Renal pelvis (tissue), 4 donors: ENCODE data around the gene CMPK1. TPM values are rescaled to one million over a fixed set of nuclear protein-coding genes. Genes with fewer than 3 reads are reported as not detected.

Experiments used
- DNase-seq: peaks from one replicate; pipeline ENCODE4 v3.0.0-alpha.2; 2013
- polyA plus RNA-seq, 3 donors: library from polyadenylated mRNA; unstranded; fragments of 120-200 nt; gene quantifications; one replicate each; pipeline ENCODE4 v1.2.1, GENCODE V29; 2013; ENCODE audit not compliant: insufficient read length in 3 of 3

Gene CMPK1
- polyA plus RNA-seq, 3 donors = 61.5 to 65.6 (median 62.9) TPM

DNA sequence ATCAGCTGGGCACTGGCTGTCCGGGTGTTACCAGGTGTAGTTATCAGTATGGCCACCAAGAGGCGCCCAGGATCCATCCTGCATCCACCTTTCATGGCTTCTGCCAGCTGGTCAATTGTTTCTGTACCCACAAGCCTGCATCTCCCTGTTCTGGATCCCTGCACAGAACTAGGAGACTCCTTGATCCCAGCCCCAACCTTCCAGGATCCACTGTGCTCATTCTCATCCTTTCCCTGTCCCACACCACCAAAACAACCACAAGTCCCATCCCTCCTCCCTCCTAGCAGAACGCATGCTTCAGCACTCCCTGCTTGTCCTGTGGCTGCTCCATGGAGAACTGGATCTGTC lies 55.3 kb downstream of the CMPK1 start:
- peak; percentile 57 for DNase-seq

DNA sequence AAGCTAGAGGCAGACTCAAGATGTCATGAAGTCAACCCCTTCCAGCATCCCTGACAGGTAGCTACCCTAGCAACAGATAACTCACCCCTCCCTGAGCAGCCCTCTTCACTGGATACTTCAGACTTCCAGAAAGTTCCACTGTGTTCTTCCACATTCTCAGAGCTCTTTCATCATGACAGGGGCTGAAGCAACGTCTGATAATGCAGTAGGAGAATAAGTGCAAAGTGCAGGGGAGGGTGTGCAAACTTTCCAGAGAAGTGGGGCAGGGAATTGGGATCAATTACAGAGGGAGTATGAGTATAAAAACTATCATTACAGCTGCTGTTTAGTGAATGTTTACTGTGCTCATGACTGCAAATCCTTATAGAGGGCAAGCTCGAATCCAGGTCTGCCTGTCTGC lies 56.1 kb downstream of the CMPK1 start:
- DNase-seq = no peak

DNA sequence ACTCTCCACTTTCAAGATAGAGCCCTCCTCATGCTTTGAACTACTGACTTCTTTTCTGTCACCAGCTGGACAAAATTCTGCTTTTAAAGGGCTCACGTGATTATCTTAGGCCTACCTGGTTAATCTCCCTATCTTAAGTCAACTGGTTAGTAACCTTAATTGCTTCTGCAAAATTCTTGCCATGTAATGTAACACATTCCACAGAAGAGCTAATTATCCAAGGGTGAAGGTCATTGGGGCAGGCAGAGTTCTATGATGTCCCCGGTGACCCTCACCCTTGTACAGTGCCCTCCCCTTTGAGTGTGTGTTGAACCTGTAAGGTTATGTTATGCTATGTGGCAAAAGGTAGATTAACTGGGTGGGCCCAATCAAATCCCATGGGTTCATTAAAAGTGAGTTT lies 57.3 kb downstream of the CMPK1 start:
- DNase-seq = no peak

DNA sequence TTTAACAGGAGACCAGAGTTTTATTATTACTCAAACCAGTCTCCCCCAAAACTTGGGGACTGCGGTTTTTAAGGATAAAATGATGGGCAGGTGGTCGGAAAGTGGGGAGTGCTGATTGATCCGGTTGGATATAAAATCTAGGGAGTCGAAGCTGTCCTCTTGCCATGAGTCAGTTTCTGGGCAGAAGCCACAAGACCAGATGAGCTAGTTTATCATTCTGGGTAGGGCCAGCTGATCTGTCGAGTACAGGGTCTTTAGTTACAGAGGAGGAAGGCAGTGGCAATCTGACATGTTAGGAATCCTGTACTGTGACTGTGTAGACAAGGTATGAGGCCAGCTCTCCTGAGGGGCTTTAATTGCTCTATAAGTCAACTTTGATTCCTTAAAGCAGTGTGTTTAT lies 59.6 kb downstream of the CMPK1 start:
- no peak for DNase-seq

DNA sequence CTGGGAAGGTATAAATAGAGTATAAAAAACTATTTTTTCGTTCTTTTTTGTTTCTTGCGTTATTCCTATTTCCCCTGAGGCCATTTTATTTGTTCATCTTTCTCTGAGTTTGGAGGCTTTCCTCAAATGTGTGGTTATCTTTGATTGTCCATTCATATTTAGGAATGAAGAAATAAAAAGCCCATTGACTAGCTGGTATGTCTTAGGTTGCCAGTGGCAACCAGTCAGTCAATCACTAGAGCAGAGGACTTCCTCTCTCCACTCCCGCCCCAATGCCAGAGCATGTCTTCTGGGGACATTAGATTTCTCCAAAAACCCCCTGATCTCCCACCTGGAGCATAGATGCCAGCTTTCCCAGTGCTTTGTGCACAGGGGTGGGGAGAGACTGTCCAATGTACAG lies 61.8 kb downstream of the CMPK1 start:
- no peak for DNase-seq

DNA sequence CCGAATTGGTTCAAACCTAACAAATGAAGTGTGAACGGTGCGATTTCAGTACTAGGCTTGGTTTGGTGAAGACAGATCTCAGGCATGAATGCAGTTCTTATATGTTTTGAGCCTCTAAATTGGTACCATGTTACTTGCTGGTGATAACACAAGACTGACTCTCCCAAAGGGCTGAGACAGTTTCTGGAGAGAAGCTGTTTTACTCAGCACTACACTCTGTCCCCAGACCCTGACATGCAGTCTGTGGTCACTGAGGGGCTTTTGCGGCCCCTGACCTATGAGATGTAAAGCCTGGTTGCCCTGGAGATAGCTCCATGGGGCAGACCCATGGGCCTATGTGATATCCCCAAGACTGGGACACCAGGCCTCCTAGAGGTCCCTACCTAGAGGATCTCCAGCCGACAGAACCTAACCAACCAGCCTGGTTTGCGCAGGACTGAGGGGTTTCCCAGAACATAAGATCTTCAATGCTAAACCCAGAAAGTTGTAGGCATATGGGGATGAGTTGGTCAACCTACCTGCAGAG lies 63.1 kb downstream of the CMPK1 start:
- DNase-seq = no peak

DNA sequence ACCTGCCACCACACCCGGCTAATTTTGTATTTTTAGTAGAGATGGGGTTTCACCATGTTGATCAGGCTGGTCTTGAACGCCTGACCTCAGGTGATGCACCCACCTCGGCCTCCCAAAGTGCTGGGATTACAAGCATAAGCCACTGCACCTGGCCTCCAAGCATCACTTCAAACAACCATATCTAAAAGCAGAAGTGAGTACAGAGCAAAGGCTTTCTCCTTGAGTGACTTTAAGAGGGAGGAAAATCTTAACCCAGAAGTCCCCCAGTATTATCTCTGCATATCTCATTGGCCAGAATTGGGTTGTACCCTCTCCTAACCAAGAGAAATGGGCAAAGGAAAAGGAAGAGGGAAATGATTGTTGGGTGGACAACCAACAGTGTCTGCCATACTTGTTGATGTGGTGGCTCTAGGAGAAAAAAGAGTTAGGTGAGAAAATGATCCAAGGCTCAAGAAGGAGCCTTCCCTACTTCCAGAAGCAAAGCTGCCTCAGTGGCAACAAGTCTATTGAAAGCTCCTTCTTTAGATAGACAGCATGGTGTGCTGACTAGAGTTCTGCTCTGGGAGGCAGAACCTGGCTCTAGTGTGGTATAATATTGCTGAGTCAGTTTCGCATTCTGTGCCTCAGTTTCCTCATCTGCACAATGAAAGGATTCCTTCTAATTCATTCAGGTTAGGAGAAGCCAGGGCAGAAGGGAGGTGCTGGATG lies 65.7 kb downstream of the CMPK1 start:
- no peak for DNase-seq

DNA sequence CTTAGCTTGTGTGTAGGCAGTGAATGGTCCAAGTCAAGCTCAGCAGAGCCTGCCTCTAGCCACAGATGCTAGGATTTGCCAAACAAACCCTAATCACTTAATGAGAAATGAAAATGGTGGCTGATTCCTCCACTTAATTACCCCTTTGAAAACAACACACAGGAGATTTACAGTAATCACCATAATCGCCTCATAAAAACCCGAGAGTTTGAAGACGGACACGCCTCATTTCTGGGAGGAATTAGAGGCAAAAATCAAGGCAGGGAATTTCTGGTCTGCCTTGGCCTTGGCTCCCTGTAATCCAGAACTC lies 66.2 kb downstream of the CMPK1 start:
- no peak for DNase-seq

DNA sequence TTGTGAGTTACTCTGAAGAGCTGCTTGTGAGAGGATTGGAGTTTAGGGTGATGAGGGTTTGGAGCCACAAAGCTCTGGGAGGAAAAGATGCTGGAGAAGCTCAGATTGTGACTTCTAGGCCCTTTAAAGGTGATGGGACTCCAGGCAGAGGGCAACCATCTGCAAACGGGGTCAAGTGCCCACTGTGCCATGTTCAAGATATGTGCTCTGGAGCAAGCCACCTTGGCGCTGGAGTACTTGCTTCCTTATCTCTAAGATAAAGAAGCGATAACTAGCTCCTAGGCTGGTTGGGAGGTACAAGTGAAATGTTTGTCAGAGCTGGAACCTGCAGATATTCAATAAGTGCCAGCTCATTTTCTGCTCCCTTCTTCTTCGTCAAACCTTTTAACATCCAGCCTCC lies 68.2 kb downstream of the CMPK1 start:
- no peak for DNase-seq

DNA sequence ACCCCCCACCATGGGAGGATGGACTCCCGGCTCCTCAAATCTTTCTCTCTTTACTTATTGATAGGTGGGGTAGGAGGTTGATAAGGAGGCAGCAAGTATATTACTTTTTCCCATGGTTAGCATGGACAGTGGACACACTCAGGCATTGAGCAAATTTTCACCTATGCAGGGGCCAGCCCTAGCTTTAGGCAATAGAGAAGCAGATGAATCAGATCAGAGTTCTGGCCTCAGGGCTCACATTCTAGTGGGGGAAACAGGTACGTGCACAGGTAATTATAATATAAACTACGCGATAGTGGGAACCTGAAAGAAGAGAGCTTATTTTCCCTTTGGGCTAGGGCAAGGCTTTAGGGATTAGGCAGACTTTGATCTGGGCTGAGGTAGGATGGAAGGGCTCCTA lies 69.0 kb downstream of the CMPK1 start:
- no peak for DNase-seq

DNA sequence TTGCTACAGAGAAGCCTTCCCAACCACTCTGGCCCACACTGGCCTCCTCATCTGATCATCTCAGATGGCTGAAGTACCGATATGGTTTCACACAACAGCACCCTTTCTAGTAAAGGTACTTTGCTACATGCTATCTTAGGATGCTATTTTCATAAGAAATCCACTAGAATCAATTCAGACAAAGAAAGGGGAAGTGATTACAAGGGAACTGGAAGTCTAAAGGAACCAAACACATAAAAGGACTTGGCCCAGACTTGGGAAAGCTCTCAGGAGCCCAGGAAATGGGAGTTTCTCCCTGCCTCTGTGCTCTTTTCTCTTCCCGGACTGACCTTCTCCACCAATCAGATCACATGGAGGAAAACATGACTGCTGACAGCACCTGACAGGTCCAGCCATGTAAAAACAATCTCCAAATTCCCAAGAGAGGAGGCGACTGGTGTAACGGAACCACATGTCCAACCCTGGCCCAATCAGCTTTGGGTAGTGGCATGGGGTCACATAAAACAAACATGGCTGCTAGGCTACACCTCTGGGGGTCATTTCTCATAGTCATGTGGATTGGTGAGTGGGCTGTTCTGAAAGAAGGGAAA lies 69.8 kb downstream of the CMPK1 start:
- no peak for DNase-seq

DNA sequence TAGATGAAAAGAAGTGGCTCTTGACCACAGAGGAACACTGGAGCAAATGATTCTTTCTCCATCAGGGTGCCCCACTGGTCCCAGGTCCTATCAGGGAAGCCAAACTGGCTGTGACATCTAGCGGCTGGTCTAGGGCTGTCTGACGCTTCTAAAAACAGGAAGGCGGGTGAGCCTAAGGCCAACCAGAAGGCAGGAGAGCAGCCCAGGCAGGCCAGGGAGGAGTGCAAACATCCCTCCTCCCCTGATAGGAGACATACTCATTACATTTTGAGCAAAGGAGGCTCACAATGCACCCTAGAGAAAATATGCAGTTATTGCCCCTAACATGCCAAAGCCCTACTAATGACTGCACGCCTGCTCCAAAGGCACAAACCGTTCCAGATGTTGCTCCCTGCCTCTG lies 72.1 kb downstream of the CMPK1 start:
- DNase-seq = no peak

DNA sequence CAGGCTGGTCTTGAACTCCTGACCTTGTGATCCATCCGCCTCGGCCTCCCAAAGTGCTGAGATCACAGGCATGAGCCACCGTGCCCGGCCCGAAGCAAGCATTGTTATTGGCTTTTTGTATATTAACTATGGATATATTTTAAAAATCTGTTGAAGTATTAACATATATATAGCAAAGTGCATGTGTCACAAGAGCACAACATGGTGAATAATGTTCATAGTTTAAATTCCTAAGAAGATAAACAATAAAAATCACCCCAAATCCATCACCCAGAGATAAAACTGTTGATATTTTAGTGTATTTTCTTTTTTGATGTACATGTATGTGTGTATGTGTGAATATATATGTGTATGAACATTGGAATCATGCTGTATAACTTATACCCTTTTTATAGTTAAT lies 73.4 kb downstream of the CMPK1 start:
- no peak for DNase-seq

DNA sequence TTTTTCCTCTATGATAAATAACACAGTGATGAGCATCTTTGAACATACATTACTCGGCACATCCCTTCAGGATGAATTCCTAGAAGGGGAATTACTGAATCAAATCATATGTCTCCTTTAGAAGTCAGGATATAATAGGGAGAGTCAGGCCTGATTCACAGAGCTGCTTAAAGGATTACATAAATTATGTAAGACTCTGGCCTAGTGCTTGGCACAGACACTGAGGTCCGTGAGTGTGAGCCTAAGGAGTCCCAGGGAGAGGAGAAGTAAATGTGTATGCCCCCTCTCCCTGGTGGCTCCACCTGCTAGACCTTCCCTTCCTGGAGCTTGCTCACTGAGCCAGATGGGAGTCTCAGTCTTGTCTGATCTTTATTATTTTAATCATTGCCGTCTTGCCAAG lies 73.9 kb downstream of the CMPK1 start:
- DNase-seq = no peak

DNA sequence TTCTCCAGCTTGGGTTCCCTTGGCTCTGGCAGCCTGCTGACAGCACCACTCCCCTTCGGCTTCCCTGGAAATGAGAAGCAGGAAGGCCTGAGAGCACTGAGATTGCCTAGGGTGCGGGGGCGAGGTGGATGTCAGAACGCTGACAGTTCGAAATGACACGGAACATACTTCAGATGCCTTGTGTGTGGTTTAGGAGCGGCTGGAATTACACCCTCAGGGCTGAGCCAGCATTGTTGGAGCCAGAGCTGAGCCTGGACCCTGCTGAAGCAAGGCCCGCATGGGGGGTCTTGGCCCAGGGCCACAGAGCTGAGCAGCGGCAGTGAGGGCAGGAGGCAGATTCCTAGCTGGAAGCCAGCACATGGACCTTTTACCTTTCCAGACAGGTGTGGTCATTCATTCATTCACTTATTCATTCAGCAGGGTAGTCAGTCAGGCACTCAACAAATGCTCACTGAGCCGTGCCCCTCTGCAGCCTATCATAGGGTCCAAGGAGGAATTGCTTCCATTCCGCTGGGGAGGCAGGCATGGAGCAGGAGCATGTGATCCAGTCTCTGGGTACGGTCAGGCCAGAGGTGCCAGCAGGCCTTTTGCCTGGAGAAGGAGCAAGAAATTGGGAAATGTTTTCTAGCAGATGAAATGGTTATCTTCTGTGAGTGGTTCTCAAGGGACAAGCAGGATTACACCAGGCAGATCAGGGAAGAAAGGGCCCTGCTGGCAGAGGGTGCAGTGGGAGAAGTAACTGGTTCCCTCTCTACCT lies 75.9 kb downstream of the CMPK1 start:
- DNase-seq = no peak

DNA sequence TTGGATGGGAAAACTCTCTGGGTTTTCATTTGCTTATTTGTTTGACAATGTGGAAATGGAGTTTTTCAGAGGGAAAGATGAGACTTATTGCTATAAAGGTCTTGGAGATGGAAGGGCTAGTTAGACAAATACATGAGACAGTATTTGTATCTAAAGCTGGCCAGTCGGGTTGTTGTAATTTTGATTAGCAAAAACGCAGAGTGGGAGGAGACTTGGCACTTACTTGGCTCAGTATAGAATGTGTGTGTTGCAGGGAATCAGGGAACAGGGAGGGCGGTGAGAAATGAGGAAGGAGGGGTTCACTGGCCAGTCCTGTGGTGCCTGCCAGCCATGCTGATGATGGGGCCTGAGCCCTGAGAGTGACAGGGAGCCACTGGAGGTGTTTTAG lies 76.5 kb downstream of the CMPK1 start:
- DNase-seq = no peak

DNA sequence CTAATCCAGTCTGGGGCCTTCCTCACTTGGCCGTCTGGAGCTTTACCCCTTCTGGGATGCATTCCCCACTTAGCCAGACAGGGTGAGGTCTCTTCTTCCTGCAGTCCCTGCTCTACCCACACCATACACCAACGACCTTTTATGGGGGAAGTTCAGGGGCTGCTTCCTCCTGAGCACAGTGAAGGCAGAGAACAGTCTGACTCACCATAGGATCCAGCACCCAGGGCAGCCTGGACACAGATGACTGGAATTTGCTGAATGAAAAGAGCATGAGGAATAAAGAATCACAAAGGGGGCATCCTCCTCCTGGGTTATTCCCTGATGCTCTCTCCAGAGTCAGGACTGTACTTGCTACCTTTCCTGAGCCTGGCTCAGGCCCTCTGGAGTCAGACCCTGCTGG lies 77.8 kb downstream of the CMPK1 start:
- no peak for DNase-seq

DNA sequence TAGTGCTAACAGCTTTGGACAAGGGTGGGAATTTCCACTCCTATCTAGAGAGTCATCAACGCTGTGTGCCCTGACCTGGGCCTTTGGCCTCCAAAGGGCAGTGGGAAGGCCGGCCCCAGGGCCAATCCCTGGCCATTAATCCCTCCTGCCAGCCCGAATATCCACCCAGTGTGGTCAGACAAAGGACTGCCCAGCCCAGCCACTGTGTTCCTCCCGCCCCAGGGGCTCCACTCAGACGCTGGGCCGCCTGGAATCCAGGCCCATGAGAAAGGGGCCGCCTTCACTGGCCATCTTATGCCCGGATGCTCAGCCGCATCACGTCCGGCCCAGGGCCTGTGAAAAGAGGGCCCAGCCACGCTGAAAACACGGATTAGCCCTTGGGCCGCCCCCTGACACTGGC lies 78.8 kb downstream of the CMPK1 start:
- no peak for DNase-seq

DNA sequence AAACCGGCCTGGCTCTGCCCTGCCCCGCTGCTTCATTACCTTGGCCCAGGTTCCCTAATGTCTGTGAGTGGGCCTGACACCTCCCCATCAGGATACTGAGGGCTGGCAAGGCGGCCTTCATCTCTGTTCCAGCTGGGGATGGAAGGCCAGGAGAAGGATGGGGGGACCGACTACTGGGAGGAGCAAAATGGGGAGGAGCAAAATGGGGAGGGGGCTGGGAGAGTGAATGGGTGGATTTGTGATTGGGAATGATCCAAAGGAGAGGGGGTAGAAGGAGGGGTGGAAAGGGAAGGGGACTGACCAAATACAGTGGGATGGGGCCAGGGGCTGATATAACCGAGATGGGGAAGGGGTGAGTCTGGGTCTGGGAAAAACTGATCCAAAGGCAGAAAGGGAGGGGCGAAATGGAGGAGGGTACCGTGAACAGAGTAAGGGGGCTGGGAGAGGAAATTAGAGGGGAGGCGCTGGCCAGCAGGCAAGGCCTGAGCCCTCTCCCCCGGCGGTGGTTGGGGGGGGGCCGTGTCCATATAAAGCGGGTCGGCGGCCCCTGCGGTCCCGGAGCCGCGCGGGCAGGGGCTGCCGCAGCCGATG lies 82.2 kb downstream of the CMPK1 start, which contains the start of gene FOXE3:
FOXE3 (plus strand) TSS at position 558 of the 591 bp plus-strand sequence; CDS start at position 589, 31 bp downstream.
- DNase-seq = no peak

DNA sequence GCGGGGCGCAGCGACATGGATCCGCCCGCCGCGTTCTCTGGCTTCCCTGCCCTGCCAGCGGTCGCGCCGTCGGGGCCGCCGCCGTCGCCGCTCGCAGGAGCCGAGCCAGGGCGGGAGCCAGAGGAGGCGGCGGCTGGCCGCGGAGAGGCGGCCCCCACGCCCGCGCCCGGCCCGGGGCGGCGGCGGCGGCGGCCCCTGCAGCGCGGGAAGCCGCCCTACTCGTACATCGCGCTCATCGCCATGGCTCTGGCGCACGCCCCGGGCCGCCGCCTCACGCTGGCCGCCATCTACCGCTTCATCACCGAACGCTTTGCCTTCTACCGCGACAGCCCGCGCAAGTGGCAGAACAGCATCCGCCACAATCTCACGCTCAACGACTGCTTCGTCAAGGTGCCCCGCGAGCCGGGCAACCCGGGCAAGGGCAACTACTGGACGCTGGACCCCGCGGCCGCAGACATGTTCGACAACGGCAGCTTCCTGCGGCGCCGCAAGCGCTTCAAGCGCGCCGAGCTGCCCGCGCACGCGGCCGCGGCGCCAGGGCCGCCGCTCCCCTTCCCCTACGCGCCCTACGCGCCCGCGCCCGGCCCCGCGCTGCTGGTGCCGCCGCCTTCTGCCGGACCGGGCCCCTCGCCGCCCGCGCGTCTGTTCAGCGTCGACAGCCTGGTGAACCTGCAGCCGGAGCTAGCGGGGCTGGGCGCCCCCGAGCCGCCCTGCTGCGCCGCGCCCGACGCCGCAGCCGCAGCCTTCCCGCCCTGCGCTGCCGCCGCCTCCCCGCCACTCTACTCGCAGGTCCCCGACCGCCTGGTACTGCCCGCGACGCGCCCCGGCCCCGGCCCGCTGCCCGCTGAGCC lies 83.0 kb downstream of the CMPK1 start:
- no peak for DNase-seq

DNA sequence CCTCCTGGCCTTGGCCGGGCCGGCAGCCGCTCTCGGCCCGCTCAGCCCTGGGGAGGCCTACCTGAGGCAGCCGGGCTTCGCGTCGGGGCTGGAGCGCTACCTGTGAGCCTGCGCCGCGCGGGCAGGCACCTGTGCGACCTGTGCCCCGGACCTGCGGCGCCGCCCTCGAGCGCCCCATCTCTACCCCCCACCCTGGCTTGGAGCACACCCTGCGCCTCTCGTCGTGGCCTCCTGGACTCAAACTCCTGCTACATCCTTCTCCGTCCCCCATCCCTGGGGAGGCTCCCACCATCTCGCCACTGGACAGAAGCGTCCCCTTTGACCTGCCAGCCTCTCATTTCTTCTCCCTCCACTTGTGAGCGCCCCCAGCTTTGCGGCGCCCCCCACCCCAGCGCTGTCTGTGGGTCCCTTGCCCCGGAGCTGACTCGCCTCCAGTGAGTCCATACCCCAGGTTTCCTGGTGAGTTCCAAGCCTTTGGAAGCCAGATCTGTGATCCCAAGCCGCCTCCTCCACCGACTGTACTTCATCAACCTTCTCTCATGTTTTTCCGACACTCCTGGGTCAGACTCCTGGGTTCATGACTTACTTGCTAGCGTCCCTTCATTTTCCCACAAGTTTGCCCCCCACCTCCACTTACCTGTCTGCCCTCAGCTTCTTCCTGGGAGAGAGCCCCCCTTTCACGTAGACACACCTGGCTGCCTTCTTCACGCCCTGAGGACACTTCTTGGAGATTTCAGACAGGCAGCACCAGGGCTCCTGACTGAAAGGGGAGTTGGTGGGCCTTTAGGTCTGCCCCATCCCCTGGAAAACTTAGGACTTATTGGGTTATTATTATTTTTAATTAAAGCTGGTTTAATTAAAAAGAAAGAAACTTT lies 83.8 kb downstream of the CMPK1 start:
- DNase-seq = no peak
